ENCODE measurements around the gene KPNA3.
A peak's percentile ranks its signal among the peaks of the same experiment; 100 is the strongest.

Gene KPNA3

DNA sequence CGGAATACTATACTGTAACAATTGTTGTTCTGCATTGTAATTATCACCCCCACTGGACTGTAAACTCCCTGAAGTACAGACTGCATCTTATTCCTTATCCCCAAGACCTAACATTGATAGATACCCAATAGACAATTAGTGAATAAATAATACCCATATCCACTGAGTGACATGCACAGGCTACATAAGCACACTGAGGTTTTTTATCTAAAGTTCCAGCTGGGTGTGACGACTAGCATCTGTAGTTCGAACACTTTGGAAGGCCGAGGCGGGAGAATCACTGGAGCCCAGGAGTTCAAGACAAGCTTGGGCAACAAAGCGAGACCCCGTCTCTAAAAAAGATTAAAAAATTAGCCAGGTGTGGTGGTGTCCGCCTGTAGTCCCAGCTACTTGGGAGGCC, 2.5 kb downstream of the KPNA3 start:
- Histone ChIP-seq H3K4me3 (ENCODE audit: low read length) (peak overlapping the region; percentile 100; the same call in 1 of the 2 replicates), H3K27me3 (ENCODE audit: control insufficient read depth, low read length) (no peaks in the 10 kb centered on the region), H3F3A (ENCODE audit: control insufficient read depth, insufficient read depth) (0 out of 2 replicates have a peak, but pooled peaks cover 3% of the 10 kb centered on the region), H3K4me1 (ENCODE audit: control insufficient read depth, low read length) (peaks cover 32% of the 10 kb centered on the region), H3K36me3 (ENCODE audit: control insufficient read depth, low read length) (peaks cover 37% of the 10 kb centered on the region), H3K27ac (ENCODE audit: low read depth, low read length) (no peak overlapping the region), H3K9me2 (replicated peaks; ENCODE audit: control insufficient read depth, low read length) (no peaks in the 10 kb centered on the region), H3K4me2 (ENCODE audit: low read length) (peak overlapping the region; percentile 99), H3K9me3 (ENCODE audit: control insufficient read depth, insufficient read depth, low read length) (no peaks in the 10 kb centered on the region), H4K20me1 (ENCODE audit: control insufficient read depth, insufficient read depth, low read depth, low read length) (peaks cover 22% of the 10 kb centered on the region), H3K79me2 (ENCODE audit: control insufficient read depth, low read length) (peaks cover 73% of the 10 kb centered on the region)
- TF ChIP-seq, protein P1, sequence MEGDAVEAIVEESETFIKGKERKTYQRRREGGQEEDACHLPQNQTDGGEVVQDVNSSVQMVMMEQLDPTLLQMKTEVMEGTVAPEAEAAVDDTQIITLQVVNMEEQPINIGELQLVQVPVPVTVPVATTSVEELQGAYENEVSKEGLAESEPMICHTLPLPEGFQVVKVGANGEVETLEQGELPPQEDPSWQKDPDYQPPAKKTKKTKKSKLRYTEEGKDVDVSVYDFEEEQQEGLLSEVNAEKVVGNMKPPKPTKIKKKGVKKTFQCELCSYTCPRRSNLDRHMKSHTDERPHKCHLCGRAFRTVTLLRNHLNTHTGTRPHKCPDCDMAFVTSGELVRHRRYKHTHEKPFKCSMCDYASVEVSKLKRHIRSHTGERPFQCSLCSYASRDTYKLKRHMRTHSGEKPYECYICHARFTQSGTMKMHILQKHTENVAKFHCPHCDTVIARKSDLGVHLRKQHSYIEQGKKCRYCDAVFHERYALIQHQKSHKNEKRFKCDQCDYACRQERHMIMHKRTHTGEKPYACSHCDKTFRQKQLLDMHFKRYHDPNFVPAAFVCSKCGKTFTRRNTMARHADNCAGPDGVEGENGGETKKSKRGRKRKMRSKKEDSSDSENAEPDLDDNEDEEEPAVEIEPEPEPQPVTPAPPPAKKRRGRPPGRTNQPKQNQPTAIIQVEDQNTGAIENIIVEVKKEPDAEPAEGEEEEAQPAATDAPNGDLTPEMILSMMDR (IDR thresholded peaks at IDR 0.05; ENCODE audit: low read depth, low read length, poor library complexity, severe bottlenecking) = no peak
- TF ChIP-seq EZH2phosphoT487 (IDR thresholded peaks at IDR 0.05; ENCODE audit: borderline replicate concordance, low read length) = no peak

DNA sequence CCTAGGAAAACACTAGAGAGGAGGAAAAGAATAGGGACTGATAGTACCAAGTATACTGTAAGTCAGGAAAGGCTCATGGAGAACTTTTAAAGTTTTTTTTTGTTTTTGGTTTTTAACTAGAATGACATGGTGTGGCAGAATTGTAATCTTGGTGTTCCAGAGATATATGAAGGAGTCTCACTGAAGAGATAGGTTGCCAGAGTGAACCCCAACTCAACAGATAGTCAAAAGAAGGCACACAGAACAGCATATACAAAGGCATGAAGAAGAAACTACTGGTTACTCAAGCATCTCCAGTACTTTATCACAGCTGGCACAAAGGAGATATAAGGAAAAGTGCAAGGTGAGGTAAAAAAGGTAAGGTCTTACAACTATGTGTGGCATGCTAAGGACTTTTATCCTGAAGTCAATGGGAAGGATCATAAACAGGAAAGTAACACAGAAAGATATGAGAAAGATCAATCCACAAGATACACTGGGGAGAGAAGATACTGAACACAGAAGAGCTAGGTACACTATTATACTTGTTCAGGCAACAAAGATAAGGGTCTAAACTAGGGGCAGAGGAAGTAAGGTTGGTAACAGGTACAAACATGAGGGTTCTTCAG, 6.0 kb downstream of the KPNA3 start:
- Histone ChIP-seq H3K79me2 (ENCODE audit: control insufficient read depth, low read length) (peaks cover 99% of the 10 kb centered on the region), H3K9me3 (ENCODE audit: control insufficient read depth, insufficient read depth, low read length) (no peaks in the 10 kb centered on the region), H3K36me3 (ENCODE audit: control insufficient read depth, low read length) (peaks cover 42% of the 10 kb centered on the region), H3K27ac (ENCODE audit: low read depth, low read length) (no peak overlapping the region), H3K27me3 (ENCODE audit: control insufficient read depth, low read length) (no peaks in the 10 kb centered on the region), H3K4me3 (ENCODE audit: low read length) (no peak overlapping the region), H3K4me2 (ENCODE audit: low read length) (no peak overlapping the region), H3F3A (ENCODE audit: control insufficient read depth, insufficient read depth) (0 out of 2 replicates have a peak, but pooled peaks cover 2% of the 10 kb centered on the region), H3K9me2 (replicated peaks; ENCODE audit: control insufficient read depth, low read length) (no peaks in the 10 kb centered on the region), H4K20me1 (ENCODE audit: control insufficient read depth, insufficient read depth, low read depth, low read length) (peaks cover 34% of the 10 kb centered on the region), H3K4me1 (ENCODE audit: control insufficient read depth, low read length) (peaks cover 25% of the 10 kb centered on the region)
- TF ChIP-seq, protein P1 (IDR thresholded peaks at IDR 0.05; ENCODE audit: low read depth, low read length, poor library complexity, severe bottlenecking) = no peak
- TF ChIP-seq EZH2phosphoT487 (IDR thresholded peaks at IDR 0.05; ENCODE audit: borderline replicate concordance, low read length) = no peak

DNA sequence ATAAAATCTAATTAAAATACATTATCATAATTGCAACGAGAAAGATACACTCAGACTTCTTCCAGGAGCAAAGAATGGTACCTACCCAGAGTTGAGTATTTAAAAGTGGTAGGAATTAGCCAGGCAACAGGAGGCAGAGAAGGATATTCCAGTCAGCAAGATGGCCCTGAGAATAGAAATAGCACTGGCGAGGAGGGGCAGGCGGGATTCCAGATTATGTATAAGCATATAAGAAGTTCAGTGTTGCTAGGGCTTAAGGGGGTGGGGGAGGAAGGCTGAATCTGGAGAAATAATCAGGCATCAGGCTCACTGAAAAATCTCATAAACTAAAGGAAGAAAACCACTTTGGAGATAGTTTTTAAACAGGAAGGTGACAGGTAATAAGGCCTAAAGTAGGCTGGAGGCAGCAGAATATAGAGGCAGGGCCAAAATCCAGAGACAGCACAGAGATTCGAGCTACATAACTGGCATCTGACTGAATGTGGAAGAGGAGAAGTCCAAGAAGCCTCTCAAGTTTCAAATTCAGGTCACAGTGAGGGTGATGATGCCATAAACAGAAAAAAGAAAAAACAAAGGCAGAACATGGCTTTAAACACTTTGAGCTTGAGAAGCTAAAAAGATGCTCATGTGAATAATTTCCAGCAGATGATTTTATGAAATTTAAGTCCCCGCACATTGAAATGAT, 7.5 kb downstream of the KPNA3 start:
- H3K79me2 ChIP-seq (ENCODE audit: control insufficient read depth, low read length) = peaks cover 98% of the 10 kb centered on the region
- H3K27me3 ChIP-seq (ENCODE audit: control insufficient read depth, low read length) = no peaks in the 10 kb centered on the region

More for the DNA sequence above, 7.5 kb downstream of the KPNA3 start:
- no peaks in the 10 kb centered on the region for H3K9me2 ChIP-seq (replicated peaks; ENCODE audit: control insufficient read depth, low read length)
- no peak overlapping the region for H3K4me2 ChIP-seq (ENCODE audit: low read length)
- H3F3A ChIP-seq (ENCODE audit: control insufficient read depth, insufficient read depth) = no peaks in the 10 kb centered on the region
- H4K20me1 ChIP-seq (ENCODE audit: control insufficient read depth, insufficient read depth, low read depth, low read length) = peaks cover 25% of the 10 kb centered on the region
- no peaks in the 10 kb centered on the region for H3K9me3 ChIP-seq (ENCODE audit: control insufficient read depth, insufficient read depth, low read length)
- H3K4me1 ChIP-seq (ENCODE audit: control insufficient read depth, low read length) = peaks cover 14% of the 10 kb centered on the region
- peaks cover 31% of the 10 kb centered on the region for H3K36me3 ChIP-seq (ENCODE audit: control insufficient read depth, low read length)
- TF ChIP-seq, protein P1 (IDR thresholded peaks at IDR 0.05; ENCODE audit: low read depth, low read length, poor library complexity, severe bottlenecking) = no peak
- TF ChIP-seq EZH2phosphoT487 (IDR thresholded peaks at IDR 0.05; ENCODE audit: borderline replicate concordance, low read length) = no peak
- H3K4me3 ChIP-seq (ENCODE audit: low read length) = no peak overlapping the region
- no peak overlapping the region for H3K27ac ChIP-seq (ENCODE audit: low read depth, low read length)
